ENCODE data around the gene HOXC9. TPM values are rescaled to one million over a fixed set of nuclear protein-coding genes. Genes with fewer than 3 reads are reported as not detected.

HOXC9 gene
- total RNA-seq, 1 experiment from 2014 or later: 11.3 TPM

GRCh38 chr12:53994264-53995001 is 5.5 kb upstream of the HOXC9 start:
- Histone ChIP-seq H3K9me3 (ENCODE audit: control insufficient read depth in 1 of 2, insufficient read depth in 1 of 2, low read depth in 1 of 2, low read length in 2 of 2) (no peaks in the 10 kb centered on the region), H3K36me3 (ENCODE audit: control insufficient read depth in 1 of 2, insufficient read depth in 2 of 2, low read length in 2 of 2) (no peaks in the 10 kb centered on the region), H3K4me1 (ENCODE audit: control insufficient read depth in 1 of 2, insufficient read depth in 2 of 2, low read length in 2 of 2) (peaks cover 20 to 37% of the 10 kb centered on the region in 2 experiments), H4K20me1 (ENCODE audit: insufficient read depth) (no peaks in the 10 kb centered on the region), H3K27me3 (ENCODE audit: insufficient read depth, low read length) (no peaks in the 10 kb centered on the region), H3K4me2 (ENCODE audit: low read length) (peak overlapping the region; percentile 94), H3K79me2 (ENCODE audit: insufficient read depth, low read length) (peaks cover 36% of the 10 kb centered on the region), H3K4me3 (replicated peaks in 1 of 2; ENCODE audit: low read depth in 1 of 2, low read length in 2 of 2) (peak overlapping the region; percentile 78 to 85), H3K9me2 (ENCODE audit: insufficient read depth) (no peaks in the 10 kb centered on the region), H3K27ac (ENCODE audit: low read depth, low read length) (peak overlapping the region; percentile 81), H2AFZ (ENCODE audit: low read depth, low read length, poor library complexity, severe bottlenecking) (peak overlapping the region; percentile 88), H3K9ac (ENCODE audit: low read length) (peak overlapping the region; percentile 97)
- peak; percentile 65 for TF ChIP-seq POLR2AphosphoS5 (IDR thresholded peaks at IDR 0.05; ENCODE audit: low read depth, low read length)
- TF ChIP-seq ZFX (IDR thresholded peaks at IDR 0.05): peak; percentile 48; the same call in 1 of the 2 replicates
- no peak for TF ChIP-seq RAD21 (IDR thresholded peaks at IDR 0.05; ENCODE audit: low read depth)
- no peak for TF ChIP-seq CEBPB (IDR thresholded peaks at IDR 0.05; ENCODE audit: low read depth)
- TF ChIP-seq SRF (IDR thresholded peaks at IDR 0.05; ENCODE audit: low read depth): no peak
- TF ChIP-seq YY1 (IDR thresholded peaks at IDR 0.05; ENCODE audit: extremely low read depth, insufficient replicate concordance, low read depth, low read length): no peak
- no peak for TF ChIP-seq ELF1 (IDR thresholded peaks at IDR 0.05; ENCODE audit: borderline replicate concordance, low read depth)
- no peak for TF ChIP-seq ZBTB33 (IDR thresholded peaks at IDR 0.05; ENCODE audit: extremely low read depth, insufficient replicate concordance, low read length)
- no peak for TF ChIP-seq EGR1 (IDR thresholded peaks at IDR 0.05; ENCODE audit: low read depth)
- RAD21 ChIA-PET (ENCODE audit: low non-redundant PET in 1 of 2, low total read pairs in 2 of 2, uncharacterized antibody in 2 of 2, unreplicated experiment in 2 of 2): interaction anchor here (0.6 kb wide), 2 partner anchors 9 to 33 kb away, joined by 3 read pairs; no protein-coding TSS in a partner anchor
- POLR2A ChIA-PET: interaction anchor here (0.6 to 1.1 kb wide), 3 partner anchors 8 to 107 kb away, joined by 3 to 8 read pairs (median 3); no protein-coding TSS in a partner anchor
- no TSS peak for BruUV-seq (replicated peaks)
- CTCF ChIA-PET: interaction anchor here (0.9 to 2.1 kb wide), 3 partner anchors 9 to 197 kb away, joined by 3 to 15 read pairs (median 3); partner anchors contain the start of genes HOXC10 and HOXC5
- intact Hi-C loops (cut with micrococcal nuclease): no loop called here
- ATAC-seq (peak; percentile 45), DNase-seq (ENCODE audit: low read depth, low spot score) (no peak)

All from HCT116 (cell line).